Activated CD4-positive, alpha-beta T cell treated with anti-CD3 and anti-CD28 coated beads for 36 hours (primary cell): ENCODE measurements around the gene MED16. TPM values are rescaled to one million over a fixed set of nuclear protein-coding genes. Genes with fewer than 3 reads are reported as not detected.

ENCODE experiments used
- ATAC-seq: fragments of 200-7000 bp; cut with Tn5 transposase; one replicate; pipeline ENCODE4 v1.10.0; 2021; ENCODE audit warnings: mild to moderate bottlenecking, moderate library complexity
- CTCF ChIA-PET: fragments of 350-600 bp; sonication (Branson Sonifier 250); formaldehyde crosslinking; loops from one replicate; lab custom pipeline; 2021; ENCODE audit warnings: antibody characterized with exemption; lab: Charles Lee
- POLR2A ChIA-PET: fragments of 350-600 bp; sonication (Branson Sonifier 250); formaldehyde crosslinking; loops from one replicate; lab custom pipeline; 2021; ENCODE audit warnings: antibody characterized with exemption, inconsistent platforms; lab: Charles Lee
- DNase-seq: peaks from one replicate; pipeline ENCODE4 v3.0.0-alpha.2; 2020
- H3K27ac Mint-ChIP-seq: one replicate; pipeline ENCODE4 v1.8.0; 2021; ENCODE audit warnings: mixed read lengths
- H3K27me3 Mint-ChIP-seq: one replicate; pipeline ENCODE4 v1.8.0; 2021; ENCODE audit warnings: mixed read lengths
- H3K36me3 Mint-ChIP-seq: one replicate; pipeline ENCODE4 v1.8.0; 2021; ENCODE audit warnings: low read depth, mixed read lengths
- H3K4me1 Mint-ChIP-seq: one replicate; pipeline ENCODE4 v1.8.0; 2021; ENCODE audit warnings: mixed read lengths
- H3K4me3 Mint-ChIP-seq: one replicate; pipeline ENCODE4 v1.8.0; 2021; ENCODE audit warnings: mild to moderate bottlenecking, moderate library complexity, mixed read lengths
- H3K9me3 Mint-ChIP-seq: one replicate; pipeline ENCODE4 v1.8.0; 2021; ENCODE audit warnings: low read depth, mixed read lengths
- intact Hi-C, 2 experiments: fragments of 100-400 bp; cut with DNase I in 1 of 2; cut with micrococcal nuclease in 1 of 2; formaldehyde crosslinking; loops; one replicate each; pipeline versions ENCODE4 v1.14.2 to v1.15.1; 2022 to 2024; cut with DNase I, micrococcal nuclease
- total RNA-seq, 2 experiments: library from RNA; stranded (reverse); gene quantifications; one replicate each; pipeline ENCODE4 v1.2.3, GENCODE V29; 2021

MED16 gene
- total RNA-seq, 2 experiments from 2014 or later, result 52.6 to 70.3 TPM

DNA sequence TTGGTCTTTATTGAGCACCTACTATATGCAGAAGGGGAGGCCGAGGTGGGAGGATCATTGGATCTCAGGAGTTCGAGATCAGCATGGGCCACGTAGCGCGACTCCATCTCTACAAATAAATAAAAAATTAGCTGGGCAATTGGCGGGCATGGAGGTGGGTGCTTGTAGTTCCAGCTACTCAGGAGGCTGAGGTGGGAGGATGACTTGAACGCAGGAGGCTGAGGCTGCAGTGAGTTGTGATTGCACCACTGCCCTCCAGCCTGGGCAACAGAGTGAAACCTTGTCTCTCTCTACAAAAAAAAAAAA is 29.7 kb downstream of the MED16 start:
- H3K27me3 Mint-ChIP-seq, result peaks cover 10% of the 10 kb centered on the region
- H3K4me1 Mint-ChIP-seq, result peaks cover 13% of the 10 kb centered on the region
- no peaks in the 10 kb centered on the region for H3K9me3 Mint-ChIP-seq
- ChIA-PET CTCF (interaction anchor here (0.7 to 2.1 kb wide), 14 partner anchors 14 to 478 kb away, joined by 3 to 21 read pairs (median 5); partner anchors contain the start of genes MED16, RNU6-9 and WDR18), POLR2A (interaction anchor here (0.6 to 1.0 kb wide), 3 partner anchors 9 to 45 kb away, joined by 3 to 10 read pairs (median 4); no protein-coding TSS in a partner anchor)
- no peak overlapping the region for H3K27ac Mint-ChIP-seq
- intact Hi-C loops, result loop anchor here (2.0 kb wide), 4 partner anchors 120 to 378 kb away; partner anchors contain the start of genes ATP5F1D (in 1 of the 2) and RNF126 (in 1 of the 2)
- no peaks in the 10 kb centered on the region for H3K36me3 Mint-ChIP-seq
- ATAC-seq (no peak), DNase-seq (no peak)
- no peak overlapping the region for H3K4me3 Mint-ChIP-seq

DNA sequence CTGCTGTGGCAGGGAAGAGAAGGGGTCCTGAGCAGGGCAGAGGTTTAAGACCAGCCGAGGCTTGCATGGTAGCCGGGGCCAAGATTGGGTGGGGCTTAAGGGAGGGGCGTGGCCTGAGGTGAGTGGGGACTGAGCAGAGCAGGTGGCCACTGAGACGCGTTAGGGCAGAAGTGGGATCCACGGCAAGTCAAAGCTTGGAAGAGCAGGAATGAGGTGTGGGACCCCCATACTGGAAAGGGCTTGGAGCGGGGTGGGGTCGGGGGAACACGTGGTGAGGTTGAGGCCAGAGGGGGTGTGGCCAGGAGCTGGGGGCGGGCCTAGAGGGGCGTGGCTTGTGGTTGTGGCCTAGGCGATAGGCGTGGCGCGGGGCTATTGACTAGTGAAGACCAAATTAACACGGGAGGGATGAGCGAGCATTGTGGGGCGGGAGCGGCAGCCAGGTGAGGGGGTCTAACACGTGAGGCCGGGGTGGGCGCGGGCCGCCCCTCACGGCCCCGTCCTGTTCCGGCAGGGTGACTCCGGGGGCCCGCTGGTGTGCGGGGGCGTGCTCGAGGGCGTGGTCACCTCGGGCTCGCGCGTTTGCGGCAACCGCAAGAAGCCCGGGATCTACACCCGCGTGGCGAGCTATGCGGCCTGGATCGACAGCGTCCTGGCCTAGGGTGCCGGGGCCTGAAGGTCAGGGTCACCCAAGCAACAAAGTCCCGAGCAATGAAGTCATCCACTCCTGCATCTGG is 30.2 kb downstream of the MED16 start:
- CTCF ChIA-PET, result interaction anchor here (0.9 to 2.1 kb wide), 8 partner anchors 30 to 180 kb away, joined by 4 to 21 read pairs (median 6); partner anchors contain the start of genes MED16, RNU6-9 and WDR18
- POLR2A ChIA-PET, result interaction anchor here (1.0 kb wide), 1 partner anchor 10 kb away, joined by 3 read pairs; no protein-coding TSS in a partner anchor
- intact Hi-C loops, result loop anchor here (1.0 to 2.0 kb wide), 15 partner anchors 11 to 378 kb away; partner anchors contain the start of genes ATP5F1D (in 1 of the 2), MED16 (in 1 of the 2), POLRMT (in 1 of the 2) and PTBP1 (in 1 of the 2)
- Mint-ChIP-seq H3K27me3 (peaks cover 11% of the 10 kb centered on the region), H3K36me3 (no peaks in the 10 kb centered on the region), H3K9me3 (no peaks in the 10 kb centered on the region), H3K4me3 (peak overlapping the region; percentile 40), H3K27ac (no peak overlapping the region), H3K4me1 (peaks cover 13% of the 10 kb centered on the region)
- peak; percentile 90 for DNase-seq
- ATAC-seq, result peak; percentile 56

DNA sequence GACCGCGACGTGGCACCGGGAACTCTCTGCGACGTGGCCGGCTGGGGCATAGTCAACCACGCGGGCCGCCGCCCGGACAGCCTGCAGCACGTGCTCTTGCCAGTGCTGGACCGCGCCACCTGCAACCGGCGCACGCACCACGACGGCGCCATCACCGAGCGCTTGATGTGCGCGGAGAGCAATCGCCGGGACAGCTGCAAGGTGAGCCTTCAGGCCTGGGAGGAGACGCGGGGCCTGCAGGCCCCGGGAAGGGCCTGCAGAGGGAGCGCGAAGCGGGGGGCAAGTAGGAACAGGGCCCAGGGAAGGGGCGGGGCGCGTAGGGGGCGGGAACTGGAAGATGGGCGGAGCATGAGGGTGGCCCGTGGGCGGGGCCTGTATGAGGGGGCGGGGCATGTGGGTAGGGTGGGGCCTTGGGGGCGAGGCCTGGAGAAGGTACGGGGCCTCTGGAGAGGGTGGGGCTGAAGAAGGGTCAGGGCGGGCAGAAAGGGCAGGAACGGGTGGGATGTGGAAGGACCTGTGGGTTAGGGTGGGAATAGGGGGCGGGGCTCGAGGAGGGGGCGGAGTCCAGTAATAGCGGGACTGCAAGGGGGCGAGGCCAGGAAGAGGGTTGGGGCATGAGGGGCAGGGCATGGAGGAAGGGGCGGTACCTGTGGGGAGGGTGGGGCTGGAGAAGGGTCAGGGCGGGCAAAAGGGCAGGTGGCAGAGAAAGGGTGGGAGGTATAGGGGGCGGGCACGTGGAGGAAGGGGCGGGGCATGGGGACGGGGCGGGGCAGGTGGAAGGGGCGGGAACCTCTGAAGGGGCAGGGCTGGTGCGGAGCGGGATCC is 31.0 kb downstream of the MED16 start:
- Mint-ChIP-seq H3K4me3 (peak overlapping the region; percentile 40), H3K4me1 (peaks cover 13% of the 10 kb centered on the region), H3K9me3 (no peaks in the 10 kb centered on the region), H3K36me3 (no peaks in the 10 kb centered on the region), H3K27me3 (peaks cover 13% of the 10 kb centered on the region), H3K27ac (no peak overlapping the region)
- DNase-seq, result peak; percentile 87
- peak; percentile 61 for ATAC-seq
- ChIA-PET POLR2A (no interaction called here), CTCF (interaction anchor here (2.1 kb wide), 1 partner anchor 121 kb away, joined by 21 read pairs; the partner anchor contains the start of gene WDR18)
- intact Hi-C loops, result loop anchor here (1.0 to 2.0 kb wide), 15 partner anchors 11 to 379 kb away; partner anchors contain the start of genes ATP5F1D (in 1 of the 2), MED16 (in 1 of the 2), POLRMT (in 1 of the 2) and PTBP1 (in 1 of the 2)

DNA sequence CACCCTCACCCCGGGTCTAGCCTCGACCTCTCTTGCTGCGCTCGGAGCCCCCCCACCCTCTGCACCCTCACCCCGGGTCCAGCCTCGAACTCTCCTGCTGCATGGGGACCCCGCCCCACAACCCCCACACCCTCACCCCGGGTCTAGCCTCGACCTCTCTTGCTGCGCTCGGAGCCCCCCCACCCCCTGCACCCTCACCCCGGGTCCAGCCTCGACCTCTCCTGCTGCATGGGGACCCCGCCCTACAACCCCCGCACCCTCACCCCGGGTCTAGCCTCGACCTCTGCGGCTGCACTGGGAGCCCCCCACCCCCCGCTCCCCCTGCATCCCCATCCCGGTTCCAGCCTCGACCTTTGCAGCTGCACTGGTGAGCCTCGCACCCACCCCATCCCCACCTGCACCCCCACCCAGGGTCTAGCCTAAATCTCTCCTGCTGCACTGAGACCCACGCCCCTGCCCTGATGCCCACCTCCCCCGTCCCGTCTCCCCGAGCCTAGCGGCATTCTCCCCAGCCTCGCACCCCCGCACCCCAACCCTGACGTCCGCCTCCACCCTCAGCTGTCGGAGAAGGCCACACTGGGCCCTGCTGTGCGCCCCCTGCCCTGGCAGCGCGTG is 31.7 kb downstream of the MED16 start:
- Mint-ChIP-seq H3K4me3 (no peak overlapping the region), H3K9me3 (no peaks in the 10 kb centered on the region), H3K4me1 (peaks cover 13% of the 10 kb centered on the region), H3K27ac (no peak overlapping the region), H3K36me3 (no peaks in the 10 kb centered on the region), H3K27me3 (peaks cover 13% of the 10 kb centered on the region)
- ChIA-PET CTCF (interaction anchor here (1.3 kb wide), 1 partner anchor 62 kb away, joined by 4 read pairs; no protein-coding TSS in a partner anchor), POLR2A (no interaction called here)
- intact Hi-C loops, result no loop called here
- no peak for DNase-seq
- ATAC-seq, result no peak

DNA sequence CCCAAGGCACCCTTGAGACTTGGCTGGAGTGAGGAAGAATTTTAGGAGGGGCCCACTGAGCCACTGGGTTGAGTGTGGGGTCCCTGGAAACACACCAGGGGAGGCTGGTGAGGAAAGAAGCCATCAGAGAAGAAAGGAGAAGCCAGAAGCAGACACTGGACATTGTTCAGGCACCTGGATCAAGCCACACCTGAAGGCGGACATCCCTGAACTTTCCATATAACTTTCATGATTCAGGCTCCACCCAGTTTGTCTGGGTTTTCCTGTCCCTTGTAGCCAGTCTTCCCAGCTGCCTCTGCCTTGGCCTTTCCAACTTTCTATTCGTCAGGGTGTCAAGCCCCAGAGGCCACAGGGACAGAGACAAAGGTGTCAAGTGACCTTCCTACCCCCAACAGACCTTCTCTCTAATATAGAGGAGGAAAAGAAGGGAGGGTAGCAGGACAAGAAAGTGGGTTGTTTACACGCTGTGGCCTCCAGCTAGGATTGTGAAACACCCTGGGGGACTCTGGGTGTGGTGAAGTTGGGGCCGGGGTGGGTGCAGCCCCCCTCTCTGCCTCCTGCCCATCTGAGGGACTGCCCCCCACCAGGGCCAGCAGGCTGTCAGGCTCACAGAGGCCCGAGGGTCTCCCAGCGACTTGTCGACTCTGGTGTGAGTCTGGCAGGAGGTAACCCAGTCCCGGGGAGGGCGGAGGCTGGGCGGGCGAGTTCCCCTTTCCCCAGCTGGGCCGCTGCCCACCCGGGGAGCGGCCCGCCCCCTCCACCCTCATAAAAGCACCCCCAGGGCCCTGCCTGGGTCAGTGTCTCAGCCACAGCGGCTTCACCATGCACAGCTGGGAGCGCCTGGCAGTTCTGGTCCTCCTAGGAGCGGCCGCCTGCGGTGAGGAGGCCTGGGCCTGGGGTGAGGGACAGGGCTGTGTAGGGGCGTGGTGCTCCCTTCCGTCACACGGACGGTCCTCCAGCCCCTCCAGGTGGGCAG is 33.8 kb downstream of the MED16 start, which contains the start of gene CFD:
CFD (plus strand) TSS at position 797 of the 976 bp plus-strand sequence; CDS start at position 823, 26 bp downstream.
- intact Hi-C loops, result loop anchor here in 1 of 2 experiments (10.0 kb wide), 1 partner anchor 84 kb away; no protein-coding TSS in a partner anchor
- ChIA-PET POLR2A (no interaction called here), CTCF (no interaction called here)
- Mint-ChIP-seq H3K36me3 (no peaks in the 10 kb centered on the region), H3K27ac (no peak within 1 kb of the TSS), H3K4me3 (no peak within 1 kb of the TSS), H3K27me3 (peaks cover 13% of the 10 kb centered on the region), H3K4me1 (peaks cover 13% of the 10 kb centered on the region), H3K9me3 (no peaks in the 10 kb centered on the region)
- ATAC-seq (no peak), DNase-seq (no peak)

DNA sequence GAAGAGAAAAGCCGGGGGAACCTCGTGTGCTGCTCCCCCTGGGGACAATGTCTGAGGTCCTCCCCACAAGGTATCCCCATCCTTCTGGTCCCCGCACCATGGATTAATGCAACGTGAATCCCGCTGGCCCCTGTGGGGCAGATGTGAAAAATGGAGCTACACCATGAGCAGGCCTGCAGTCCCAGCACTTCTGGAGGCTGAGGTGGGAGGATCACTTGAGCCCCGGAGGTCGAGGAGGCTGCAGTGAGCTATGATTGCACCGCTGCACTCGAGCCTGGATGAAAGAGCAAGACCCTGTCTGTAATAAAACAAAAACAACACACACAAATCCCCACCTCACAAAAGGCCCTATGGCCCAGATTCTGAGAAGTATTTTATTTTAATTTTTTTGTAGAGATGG is 34.7 kb downstream of the MED16 start:
- CTCF ChIA-PET, result interaction anchor here (0.8 kb wide), 1 partner anchor 126 kb away, joined by 3 read pairs; the partner anchor contains the start of gene WDR18
- POLR2A ChIA-PET, result interaction anchor here (0.7 kb wide), 1 partner anchor 20 kb away, joined by 5 read pairs; no protein-coding TSS in a partner anchor
- ATAC-seq, result no peak
- H3K36me3 Mint-ChIP-seq, result no peaks in the 10 kb centered on the region
- DNase-seq, result no peak
- peaks cover 13% of the 10 kb centered on the region for H3K27me3 Mint-ChIP-seq
- H3K4me1 Mint-ChIP-seq, result peaks cover 8% of the 10 kb centered on the region
- no peak overlapping the region for H3K27ac Mint-ChIP-seq
- no peaks in the 10 kb centered on the region for H3K9me3 Mint-ChIP-seq
- no peak overlapping the region for H3K4me3 Mint-ChIP-seq
- intact Hi-C loops, result loop anchor here in 1 of 2 experiments (10.0 kb wide), 1 partner anchor 83 kb away; no protein-coding TSS in a partner anchor

DNA sequence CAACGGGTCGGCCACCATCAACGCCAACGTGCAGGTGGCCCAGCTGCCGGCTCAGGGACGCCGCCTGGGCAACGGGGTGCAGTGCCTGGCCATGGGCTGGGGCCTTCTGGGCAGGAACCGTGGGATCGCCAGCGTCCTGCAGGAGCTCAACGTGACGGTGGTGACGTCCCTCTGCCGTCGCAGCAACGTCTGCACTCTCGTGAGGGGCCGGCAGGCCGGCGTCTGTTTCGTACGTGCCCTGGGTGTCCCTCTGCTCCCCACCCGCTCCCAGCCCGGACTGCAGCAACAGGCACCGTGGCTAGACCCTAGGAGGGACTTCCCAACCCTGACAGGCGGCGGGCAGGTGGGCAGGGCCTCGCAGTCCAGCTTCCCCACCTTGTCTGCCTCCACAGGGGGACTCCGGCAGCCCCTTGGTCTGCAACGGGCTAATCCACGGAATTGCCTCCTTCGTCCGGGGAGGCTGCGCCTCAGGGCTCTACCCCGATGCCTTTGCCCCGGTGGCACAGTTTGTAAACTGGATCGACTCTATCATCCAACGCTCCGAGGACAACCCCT is 37.3 kb downstream of the MED16 start:
- Mint-ChIP-seq H3K27ac (no peak overlapping the region), H3K27me3 (peaks cover 10% of the 10 kb centered on the region), H3K9me3 (no peaks in the 10 kb centered on the region), H3K4me3 (no peak overlapping the region), H3K36me3 (no peaks in the 10 kb centered on the region), H3K4me1 (no peaks in the 10 kb centered on the region)
- ChIA-PET POLR2A (no interaction called here), CTCF (interaction anchor here (1.0 kb wide), 1 partner anchor 92 kb away, joined by 3 read pairs; no protein-coding TSS in a partner anchor)
- no peak for ATAC-seq
- intact Hi-C loops, result loop anchor here in 1 of 2 experiments (10.0 kb wide), 1 partner anchor 81 kb away; no protein-coding TSS in a partner anchor
- no peak for DNase-seq

DNA sequence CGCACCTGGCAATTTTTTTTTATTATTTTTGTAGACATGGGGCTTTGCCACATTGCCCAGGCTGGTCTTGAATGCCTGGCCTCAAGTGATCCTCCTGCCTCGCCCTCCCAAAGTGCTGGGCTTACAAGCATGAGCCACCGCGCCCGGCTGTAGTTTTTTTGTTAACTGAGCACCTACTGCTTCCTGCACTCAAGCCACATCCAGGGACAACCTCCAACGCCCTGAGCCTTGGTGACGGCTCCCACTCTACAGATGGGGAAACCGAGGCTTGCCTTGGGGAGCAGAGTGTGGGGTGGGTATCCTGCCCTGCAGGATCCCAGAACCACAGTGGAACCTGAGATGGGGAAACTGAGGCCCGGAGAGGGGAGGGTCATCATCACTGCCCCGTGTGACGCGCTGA is 37.8 kb downstream of the MED16 start:
- CTCF ChIA-PET, result interaction anchor here (1.0 kb wide), 1 partner anchor 92 kb away, joined by 3 read pairs; no protein-coding TSS in a partner anchor
- Mint-ChIP-seq H3K36me3 (no peaks in the 10 kb centered on the region), H3K4me3 (no peak overlapping the region), H3K27ac (no peak overlapping the region), H3K4me1 (no peaks in the 10 kb centered on the region), H3K27me3 (peaks cover 11% of the 10 kb centered on the region), H3K9me3 (no peaks in the 10 kb centered on the region)
- no peak for ATAC-seq
- intact Hi-C loops, result loop anchor here in 1 of 2 experiments (10.0 kb wide), 1 partner anchor 80 kb away; no protein-coding TSS in a partner anchor
- POLR2A ChIA-PET, result no interaction called here
- DNase-seq, result no peak

DNA sequence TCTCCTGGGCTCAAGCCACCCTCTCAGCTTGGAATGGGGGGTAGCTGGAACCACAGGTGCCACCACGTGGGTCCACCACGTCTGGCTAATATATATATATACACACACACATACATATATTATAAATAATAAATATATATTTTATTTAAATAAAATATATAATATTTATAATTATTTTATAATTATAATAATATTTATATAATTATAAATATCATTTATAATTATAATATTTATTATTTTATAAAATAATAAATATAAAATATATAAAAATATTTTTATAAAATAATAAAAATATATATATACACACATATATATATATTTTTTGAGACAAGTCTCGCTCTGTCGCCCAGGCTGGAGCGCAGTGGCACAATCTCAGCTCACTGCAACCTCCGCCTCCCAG is 38.4 kb downstream of the MED16 start:
- no peak overlapping the region for H3K27ac Mint-ChIP-seq
- ATAC-seq (no peak), DNase-seq (no peak)
- no peaks in the 10 kb centered on the region for H3K9me3 Mint-ChIP-seq
- no peaks in the 10 kb centered on the region for H3K36me3 Mint-ChIP-seq
- H3K4me3 Mint-ChIP-seq, result no peak overlapping the region
- no peaks in the 10 kb centered on the region for H3K4me1 Mint-ChIP-seq
- H3K27me3 Mint-ChIP-seq, result peaks cover 11% of the 10 kb centered on the region
- POLR2A ChIA-PET, result no interaction called here
- CTCF ChIA-PET, result interaction anchor here (0.7 kb wide), 1 partner anchor 31 kb away, joined by 3 read pairs; no protein-coding TSS in a partner anchor
- intact Hi-C loops, result loop anchor here in 1 of 2 experiments (10.0 kb wide), 1 partner anchor 80 kb away; no protein-coding TSS in a partner anchor
